ENCODE measurements around the gene ITGA8.

GRCh38 chr10:15478950-15479349 is 240.8 kb downstream of the ITGA8 start:
- TF ChIP-seq, protein P1, sequence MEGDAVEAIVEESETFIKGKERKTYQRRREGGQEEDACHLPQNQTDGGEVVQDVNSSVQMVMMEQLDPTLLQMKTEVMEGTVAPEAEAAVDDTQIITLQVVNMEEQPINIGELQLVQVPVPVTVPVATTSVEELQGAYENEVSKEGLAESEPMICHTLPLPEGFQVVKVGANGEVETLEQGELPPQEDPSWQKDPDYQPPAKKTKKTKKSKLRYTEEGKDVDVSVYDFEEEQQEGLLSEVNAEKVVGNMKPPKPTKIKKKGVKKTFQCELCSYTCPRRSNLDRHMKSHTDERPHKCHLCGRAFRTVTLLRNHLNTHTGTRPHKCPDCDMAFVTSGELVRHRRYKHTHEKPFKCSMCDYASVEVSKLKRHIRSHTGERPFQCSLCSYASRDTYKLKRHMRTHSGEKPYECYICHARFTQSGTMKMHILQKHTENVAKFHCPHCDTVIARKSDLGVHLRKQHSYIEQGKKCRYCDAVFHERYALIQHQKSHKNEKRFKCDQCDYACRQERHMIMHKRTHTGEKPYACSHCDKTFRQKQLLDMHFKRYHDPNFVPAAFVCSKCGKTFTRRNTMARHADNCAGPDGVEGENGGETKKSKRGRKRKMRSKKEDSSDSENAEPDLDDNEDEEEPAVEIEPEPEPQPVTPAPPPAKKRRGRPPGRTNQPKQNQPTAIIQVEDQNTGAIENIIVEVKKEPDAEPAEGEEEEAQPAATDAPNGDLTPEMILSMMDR (IDR thresholded peaks at IDR 0.05), result no peak
- TF ChIP-seq EZH2 (IDR thresholded peaks at IDR 0.05; ENCODE audit: borderline replicate concordance, insufficient read depth, low read depth, low read length, poor library complexity, severe bottlenecking), result no peak
